ENCODE results near the gene PPP1R12C.

DNA sequence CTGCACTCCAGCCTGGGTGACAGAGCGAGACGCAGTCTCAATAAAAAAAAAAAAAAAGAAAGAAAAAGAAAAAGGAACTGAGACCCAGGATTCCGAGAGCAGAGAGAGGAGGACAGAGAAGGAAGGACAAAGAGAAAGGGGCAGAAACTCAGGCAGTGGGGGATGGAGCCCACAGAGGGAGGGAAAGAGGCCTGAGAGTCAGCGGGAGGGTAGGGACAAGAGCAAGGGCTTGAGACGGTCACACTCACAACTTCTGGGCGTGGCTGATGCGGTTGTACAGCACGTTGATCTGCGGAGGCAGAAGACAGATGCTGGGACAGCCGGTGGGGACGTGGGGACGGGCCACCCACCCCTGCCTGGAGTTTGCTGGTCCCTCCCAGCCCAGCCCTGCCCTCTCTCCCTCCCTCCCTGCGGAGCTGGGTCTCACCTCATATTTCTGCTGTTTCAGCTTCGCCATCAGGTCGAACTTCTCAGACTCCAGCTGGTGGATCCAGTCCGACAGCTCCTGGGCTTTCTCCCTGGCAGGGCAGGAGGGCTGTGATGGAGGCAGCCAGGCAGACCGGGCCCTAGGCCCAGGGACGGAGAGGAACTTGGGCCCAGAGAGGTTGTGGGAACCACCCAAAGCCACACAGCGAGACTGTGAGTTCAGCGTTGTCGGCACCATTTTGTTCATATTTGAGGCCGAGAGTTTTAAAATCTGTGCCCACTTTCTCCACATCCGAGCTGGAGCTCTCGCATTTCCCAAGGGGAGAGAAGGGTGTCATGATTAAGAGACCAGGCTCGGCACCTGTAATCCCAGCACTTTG lies 16.4 kb upstream of the PPP1R12C start:
- TF ChIP-seq CTCF (conservative IDR thresholded peaks at IDR 0.05), result no peak
- TF ChIP-seq ZFX (IDR thresholded peaks at IDR 0.05), result no peak
